Astrocyte of the spinal cord (primary cell): ENCODE measurements around the gene CDKN2AIPNL.
"Not testable (repeated sequence)": the region's sequence is repeated elsewhere in the genome, so short reads cannot be mapped to it uniquely, and the experiment has no call there.

ENCODE experiments used
- DNase-seq: peaks from one replicate; pipeline ENCODE4 v3.0.0; 2011; ENCODE audit warnings: low read depth, low spot score
- H3K4me3 ChIP-seq: 2 replicates; pipeline ENCODE4 v1.5.1; 2011; ENCODE audit warnings: low read depth, mild to moderate bottlenecking, low read length, moderate library complexity
- in situ Hi-C: cut with HindIII; loops from 2 replicates; pipeline ENCODE4 v1.10.0; 2017; ENCODE audit warnings: low sequenced_read_pairs
- TF ChIP-seq, protein P1 (sequence below): IDR thresholded peaks from 2 replicates; pipeline ENCODE4 v1.5.1; 2012; ENCODE audit warnings: low read depth, mild to moderate bottlenecking, low read length, inconsistent platforms

CDKN2AIPNL gene

DNA sequence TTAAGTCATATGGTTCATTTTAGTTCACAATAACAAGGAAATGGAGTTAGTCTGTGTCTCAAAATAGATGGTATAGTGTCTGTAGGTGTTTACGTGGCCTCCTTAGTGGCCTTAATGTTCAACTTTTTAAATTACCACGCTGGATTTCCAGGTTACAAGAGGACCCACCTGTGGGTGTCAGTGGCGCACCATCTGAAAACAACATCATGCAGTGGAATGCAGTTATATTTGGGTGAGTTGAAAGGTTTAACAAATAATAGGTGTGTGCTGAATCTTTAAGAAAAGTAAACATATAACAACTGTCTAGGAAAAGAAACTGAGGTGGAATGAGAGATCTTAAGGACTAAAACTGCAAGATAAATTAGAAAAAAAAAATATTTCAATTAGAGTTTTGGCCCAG lies 37.4 kb downstream of the CDKN2AIPNL start:
- TF ChIP-seq, protein P1, sequence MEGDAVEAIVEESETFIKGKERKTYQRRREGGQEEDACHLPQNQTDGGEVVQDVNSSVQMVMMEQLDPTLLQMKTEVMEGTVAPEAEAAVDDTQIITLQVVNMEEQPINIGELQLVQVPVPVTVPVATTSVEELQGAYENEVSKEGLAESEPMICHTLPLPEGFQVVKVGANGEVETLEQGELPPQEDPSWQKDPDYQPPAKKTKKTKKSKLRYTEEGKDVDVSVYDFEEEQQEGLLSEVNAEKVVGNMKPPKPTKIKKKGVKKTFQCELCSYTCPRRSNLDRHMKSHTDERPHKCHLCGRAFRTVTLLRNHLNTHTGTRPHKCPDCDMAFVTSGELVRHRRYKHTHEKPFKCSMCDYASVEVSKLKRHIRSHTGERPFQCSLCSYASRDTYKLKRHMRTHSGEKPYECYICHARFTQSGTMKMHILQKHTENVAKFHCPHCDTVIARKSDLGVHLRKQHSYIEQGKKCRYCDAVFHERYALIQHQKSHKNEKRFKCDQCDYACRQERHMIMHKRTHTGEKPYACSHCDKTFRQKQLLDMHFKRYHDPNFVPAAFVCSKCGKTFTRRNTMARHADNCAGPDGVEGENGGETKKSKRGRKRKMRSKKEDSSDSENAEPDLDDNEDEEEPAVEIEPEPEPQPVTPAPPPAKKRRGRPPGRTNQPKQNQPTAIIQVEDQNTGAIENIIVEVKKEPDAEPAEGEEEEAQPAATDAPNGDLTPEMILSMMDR: peak; percentile 16
- in situ Hi-C loops: no loop called here
- H3K4me3 ChIP-seq: no peak overlapping the region
- DNase-seq: no peak

DNA sequence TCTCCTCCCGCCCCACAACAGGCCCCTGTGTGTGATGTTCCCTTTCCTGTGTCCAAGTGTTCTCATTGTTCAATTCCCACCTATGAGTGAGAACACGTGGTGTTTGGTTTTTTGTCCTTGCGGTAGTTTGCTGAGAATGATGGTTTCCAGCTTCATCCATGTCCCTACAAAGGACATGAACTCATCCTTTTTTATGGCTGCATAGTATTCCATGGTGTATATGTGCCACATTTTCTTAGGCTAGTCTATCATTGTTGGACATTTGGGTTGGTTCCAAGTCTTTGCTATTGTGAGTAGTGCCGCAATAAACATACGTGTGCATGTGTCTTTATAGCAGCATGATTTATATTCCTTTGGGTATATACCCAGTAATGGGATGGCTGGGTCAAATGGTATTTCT lies 38.0 kb downstream of the CDKN2AIPNL start:
- not testable (repeated sequence) for DNase-seq, H3K4me3 ChIP-seq

DNA sequence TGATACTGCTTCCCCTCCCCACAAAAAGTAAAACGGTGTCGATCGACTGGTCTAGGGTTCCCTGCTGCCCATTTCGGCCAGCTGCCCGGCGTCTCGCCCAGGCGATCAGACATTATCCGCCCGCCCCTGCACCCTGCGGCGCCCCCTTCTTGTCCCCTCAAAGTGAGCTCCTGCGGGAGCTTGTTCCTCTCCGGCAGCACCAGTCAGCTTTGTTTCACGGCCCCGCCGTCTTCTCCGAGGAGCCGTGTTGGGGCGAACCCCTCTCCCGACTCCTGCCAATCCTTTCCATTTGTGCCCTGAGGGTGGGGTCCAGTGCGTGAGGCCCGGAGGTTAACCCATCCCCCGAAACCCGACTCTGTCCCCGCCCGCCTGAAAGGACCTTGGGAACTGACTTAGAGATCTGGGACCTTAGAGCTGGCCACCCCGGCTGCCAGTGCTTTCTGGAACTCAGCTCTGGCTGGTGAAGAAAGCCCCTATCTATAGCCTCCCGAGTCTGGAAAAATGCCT lies 39.8 kb downstream of the CDKN2AIPNL start:
- DNase-seq: peak; percentile 35
- in situ Hi-C loops: no loop called here
- H3K4me3 ChIP-seq: peak overlapping the region; percentile 95
- TF ChIP-seq, protein P1: no peak

More for the DNA sequence above, 38.0 kb downstream of the CDKN2AIPNL start:
- in situ Hi-C loops: not testable (repeated sequence)

DNA sequence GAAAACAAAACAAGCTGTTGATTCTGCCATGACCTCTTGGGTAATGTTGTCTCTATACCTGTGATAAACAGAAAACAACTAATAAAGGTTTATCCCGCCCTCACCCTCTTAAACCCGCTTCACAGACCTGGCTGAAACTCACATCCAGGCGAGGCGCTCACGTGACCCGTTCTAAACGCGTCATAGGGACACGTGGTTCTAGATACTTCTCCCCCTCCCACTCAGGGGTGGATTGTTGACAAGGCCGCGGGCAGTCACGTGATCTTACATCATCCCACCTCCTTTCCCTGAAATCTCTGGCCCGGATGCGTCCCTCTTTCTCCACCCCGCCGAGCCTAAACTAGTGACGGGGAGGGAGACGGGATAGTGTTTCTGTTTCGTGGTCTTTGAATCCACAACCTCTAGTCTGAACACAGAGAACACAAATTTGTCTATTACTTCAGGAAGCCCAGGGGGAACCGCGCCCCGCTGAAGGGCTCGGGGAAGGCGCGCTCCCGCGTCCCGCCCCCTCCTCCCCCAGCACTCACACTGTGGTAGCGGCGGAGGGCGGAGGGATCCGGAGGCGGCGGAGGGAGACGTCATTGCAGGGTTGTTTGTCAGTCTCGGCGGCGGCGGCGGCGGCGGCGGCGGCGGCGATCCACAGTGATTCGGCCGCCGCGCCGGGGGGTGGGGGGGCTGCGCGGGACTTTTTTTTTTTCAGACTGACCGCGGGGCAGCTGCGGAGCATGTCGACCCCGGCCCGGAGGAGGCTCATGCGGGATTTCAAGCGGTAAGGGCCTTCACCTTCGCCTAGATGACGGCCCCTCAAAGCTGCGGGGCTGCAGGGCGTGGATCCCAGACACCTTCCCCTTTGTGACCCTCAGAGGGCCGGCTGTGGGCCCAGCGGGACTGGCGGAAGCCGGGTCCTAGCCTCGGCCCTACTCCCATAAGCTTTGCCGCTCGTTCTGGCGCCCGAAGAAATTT lies 40.5 kb downstream of the CDKN2AIPNL start, which contains the start of gene UBE2B:
Gene UBE2B (plus strand): TSS at position 699 of the 963 bp plus-strand sequence. CDS start 27 bp downstream, at position 726.
- in situ Hi-C loops: no loop called here
- peak; percentile 100 for DNase-seq
- TF ChIP-seq, protein P1: no peak
- H3K4me3 ChIP-seq: peak within 1 kb of the TSS; percentile 95

DNA sequence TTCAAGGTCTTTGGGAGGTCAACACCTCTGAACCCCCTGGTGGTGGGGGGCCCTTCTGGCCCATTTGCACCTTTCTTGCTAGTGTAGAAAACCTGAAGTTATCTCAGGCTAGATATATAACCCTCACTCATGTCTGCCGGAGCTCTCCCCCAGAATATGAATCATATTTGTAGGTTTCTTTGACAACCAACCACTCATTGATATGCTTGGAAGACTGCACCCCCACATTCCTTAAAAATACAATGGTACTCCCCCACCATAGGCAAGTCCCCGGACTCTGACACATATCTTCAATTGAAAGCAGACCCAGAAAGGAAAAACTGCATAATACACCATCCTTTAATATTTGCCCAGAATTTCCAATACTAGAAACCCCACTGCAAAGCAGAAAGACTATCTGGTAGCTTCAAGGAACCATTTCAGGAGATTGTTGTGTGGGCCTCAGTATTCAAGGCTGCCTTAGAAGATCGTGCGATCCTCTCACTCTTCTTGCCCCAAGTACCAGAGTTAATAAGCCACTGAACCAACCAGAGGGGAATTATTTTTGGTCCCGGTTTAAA lies 41.3 kb downstream of the CDKN2AIPNL start:
- in situ Hi-C loops: no loop called here
- H3K4me3 ChIP-seq: peak overlapping the region; percentile 95
- TF ChIP-seq, protein P1: no peak
- no peak for DNase-seq

DNA sequence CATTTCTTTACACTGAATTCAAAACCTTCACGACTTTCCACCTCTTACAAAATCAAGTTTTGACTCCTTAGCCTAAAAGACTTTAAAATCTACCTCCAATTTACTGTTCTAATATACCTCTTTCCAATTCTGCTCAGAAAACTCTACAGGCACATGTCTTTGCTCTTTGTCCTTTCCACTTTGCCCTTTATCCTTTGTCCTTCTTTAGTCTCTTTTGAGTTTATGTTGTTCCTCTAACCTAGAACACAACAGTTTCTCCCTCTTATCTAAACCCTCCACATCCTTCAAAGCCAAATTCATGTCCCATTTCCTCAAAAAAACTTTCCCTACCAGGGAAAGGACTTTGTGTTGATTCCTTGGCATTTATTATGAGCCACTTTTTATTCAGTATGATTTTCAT lies 46.1 kb downstream of the CDKN2AIPNL start:
- in situ Hi-C loops: no loop called here
- no peak overlapping the region for H3K4me3 ChIP-seq
- TF ChIP-seq, protein P1: no peak
- DNase-seq: no peak
